Tibial nerve (tissue), 4 donors: ENCODE measurements around the gene DLGAP4.

Experiments used
- CTCF ChIP-seq, 5 experiments: fragments of 200-600 bp in 3 of 5; fragments of 450-650 bp in 2 of 5; sonication (generic) in 3 of 5; IDR thresholded peaks; one replicate each; pipeline ENCODE4 v1.5.1; 2016 to 2019; ENCODE audit warnings: antibody characterized with exemption in 5 of 5, mild to moderate bottlenecking in 3 of 5, moderate library complexity in 2 of 5
- EP300 ChIP-seq, 2 donors: sonication (generic); formaldehyde crosslinking; IDR thresholded peaks; one replicate each; pipeline ENCODE4 v1.6.1; 2017; ENCODE audit warnings: antibody characterized with exemption in 2 of 2, mild to moderate bottlenecking in 1 of 2
- POLR2A ChIP-seq, 2 donors: fragments of 450-650 bp; IDR thresholded peaks; one replicate each; pipeline ENCODE4 v1.6.1; 2017; ENCODE audit warnings: antibody characterized with exemption in 2 of 2, mild to moderate bottlenecking in 2 of 2, moderate library complexity in 2 of 2

DNA sequence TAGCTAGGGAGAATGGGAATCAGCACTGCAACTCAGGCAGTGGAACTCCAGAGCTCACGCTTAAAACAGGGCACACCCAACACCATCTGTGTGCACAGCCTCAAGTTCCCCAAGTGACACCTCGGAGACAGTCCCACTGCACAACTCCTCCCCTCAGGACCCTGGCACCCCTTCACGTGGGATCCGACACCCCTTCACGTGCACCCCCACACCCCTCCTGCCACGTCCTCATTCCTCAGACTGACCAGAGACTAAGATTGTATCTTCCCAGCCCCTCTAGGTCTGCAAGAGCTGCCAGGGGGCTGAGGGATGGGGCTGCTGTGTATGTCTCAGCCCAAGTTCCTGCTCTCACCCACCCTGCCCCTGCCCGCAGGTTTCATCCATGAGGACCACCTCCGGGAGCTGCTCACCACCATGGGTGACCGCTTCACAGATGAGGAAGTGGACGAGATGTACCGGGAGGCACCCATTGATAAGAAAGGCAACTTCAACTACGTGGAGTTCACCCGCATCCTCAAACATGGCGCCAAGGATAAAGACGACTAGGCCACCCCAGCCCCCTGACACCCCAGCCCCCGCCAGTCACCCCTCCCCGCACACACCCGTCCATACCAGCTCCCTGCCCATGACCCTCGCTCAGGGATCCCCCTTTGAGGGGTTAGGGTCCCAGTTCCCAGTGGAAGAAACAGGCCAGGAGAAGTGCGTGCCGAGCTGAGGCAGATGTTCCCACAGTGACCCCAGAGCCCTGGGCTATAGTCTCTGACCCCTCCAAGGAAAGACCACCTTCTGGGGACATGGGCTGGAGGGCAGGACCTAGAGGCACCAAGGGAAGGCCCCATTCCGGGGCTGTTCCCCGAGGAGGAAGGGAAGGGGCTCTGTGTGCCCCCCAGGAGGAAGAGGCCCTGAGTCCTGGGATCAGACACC is 242.8 kb downstream of the DLGAP4 start:
- no peak for TF ChIP-seq POLR2A (IDR thresholded peaks at IDR 0.05)
- TF ChIP-seq CTCF (IDR thresholded peaks at IDR 0.05): no peak
- peak in 1 of 2 donors; percentile 37 for TF ChIP-seq EP300 (IDR thresholded peaks at IDR 0.05)
